PFSK-1 (cell line): ENCODE results near the gene SLC7A10.

Experiments
- POLR2AphosphoS5 ChIP-seq: IDR thresholded peaks from 2 replicates; pipeline ENCODE4 v1.6.1; 2012; ENCODE audit warnings: low read depth, mild to moderate bottlenecking, control low read depth, low read length, moderate library complexity
- REST ChIP-seq, 2 experiments: IDR thresholded peaks; 2 replicates each; pipeline versions ENCODE4 v1.6.1 to v1.8.0; 2011 to 2012; ENCODE audit warnings: low read depth in 2 of 2, low read length in 2 of 2, control low read depth in 1 of 2, inconsistent platforms in 1 of 2, mild to moderate bottlenecking in 1 of 2, moderate library complexity in 1 of 2; ENCODE audit not compliant: insufficient read depth in 1 of 2
- TAF1 ChIP-seq: IDR thresholded peaks from 2 replicates; pipeline ENCODE4 v1.6.1; 2012; ENCODE audit warnings: low read length, control low read depth, borderline replicate concordance; ENCODE audit not compliant: insufficient read depth

GRCh38 chr19:33266974-33267484 is 41.4 kb upstream of the SLC7A10 start:
- TF ChIP-seq POLR2AphosphoS5 (no peak), REST (IDR thresholded peaks at IDR 0.05; ENCODE audit: insufficient read depth in 1 of 2, low read depth in 2 of 2, low read length in 2 of 2) (no peak), TAF1 (no peak)
